Measurements from ENCODE around the gene KIF21B.
"Not testable (repeated sequence)": the region's sequence is repeated elsewhere in the genome, so short reads cannot be mapped to it uniquely, and the experiment has no call there.

The KIF21B gene

DNA sequence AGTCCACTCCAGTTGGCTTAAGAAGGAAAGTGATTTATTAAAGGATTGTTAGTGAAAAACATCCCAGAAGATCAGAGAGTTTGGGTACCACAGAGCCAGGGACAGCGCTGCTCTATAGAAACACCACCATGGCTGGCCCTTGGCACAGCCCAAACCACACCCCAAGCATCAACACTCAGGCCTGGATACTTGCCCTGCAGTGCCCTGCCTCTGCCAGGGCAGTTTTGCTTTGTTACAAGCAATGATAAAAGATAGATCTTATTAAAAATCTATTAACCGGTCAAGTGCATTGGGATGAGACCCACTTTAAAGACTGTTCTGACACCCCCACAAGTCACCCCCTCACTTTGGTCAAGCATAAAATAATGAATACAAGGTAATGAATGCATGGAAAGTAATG is 56.6 kb downstream of the KIF21B start:
- ChIA-PET POLR2A (no interaction called here), CTCF (interaction anchor here (1.0 to 1.5 kb wide), 2 partner anchors 9 to 76 kb away, joined by 3 read pairs; no protein-coding TSS in a partner anchor)
- DNase-seq (ENCODE audit: extremely low spot score), result no peak
- TF ChIP-seq CTCF (IDR thresholded peaks at IDR 0.05; ENCODE audit: control extremely low read depth, extremely low read depth, low read depth, missing control alignments), result no peak

DNA sequence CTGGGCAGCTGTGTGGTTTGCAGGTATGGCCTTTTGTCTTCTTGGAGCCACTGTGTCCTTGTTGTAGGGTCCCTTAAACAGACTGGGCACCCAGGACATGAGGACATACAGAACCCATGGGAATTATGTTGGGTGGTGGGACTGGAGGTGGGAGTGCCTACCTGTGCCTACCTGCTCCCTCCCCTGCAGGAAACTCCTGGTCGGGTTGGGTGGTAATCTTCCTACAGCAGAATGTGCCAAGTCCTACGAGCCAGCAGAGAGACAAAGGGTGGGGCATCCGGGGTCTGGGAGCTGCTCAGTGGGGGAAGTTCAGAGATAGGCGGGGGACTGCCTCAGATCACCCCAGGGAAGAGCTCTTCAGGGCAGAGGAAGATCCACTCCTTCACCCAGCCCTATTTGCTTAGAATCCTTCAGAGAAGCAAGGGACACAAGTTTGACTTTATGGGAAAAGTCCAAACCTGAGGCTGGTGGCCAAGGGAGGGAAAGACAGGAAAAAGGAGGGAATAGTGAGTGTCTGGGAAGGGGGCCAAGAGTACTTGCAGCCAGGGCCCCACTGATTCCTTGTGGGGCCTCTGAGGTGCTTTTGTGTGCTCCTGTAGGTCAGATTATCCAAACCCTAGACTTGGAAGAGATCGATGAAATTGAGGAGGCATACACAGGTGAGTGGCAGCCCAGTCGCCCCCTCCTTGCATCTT is 58.3 kb downstream of the KIF21B start:
- ChIA-PET POLR2A (no interaction called here), CTCF (interaction anchor here (1.5 kb wide), 1 partner anchor 77 kb away, joined by 3 read pairs; no protein-coding TSS in a partner anchor)
- no peak for DNase-seq (ENCODE audit: extremely low spot score)
- TF ChIP-seq CTCF (IDR thresholded peaks at IDR 0.05; ENCODE audit: control extremely low read depth, extremely low read depth, low read depth, missing control alignments), result no peak

- POLR2A ChIA-PET; CTCF ChIA-PET; DNase-seq (ENCODE audit: extremely low spot score): not testable (repeated sequence)
Measured at GRCh38 chr1:200963888-200964287, 59.6 kb downstream of the KIF21B start.

- DNase-seq (ENCODE audit: extremely low spot score), result no peak
- ChIA-PET CTCF (interaction anchor here (1.4 to 4.4 kb wide), 2 partner anchors 9 to 62 kb away, joined by 3 to 33 read pairs; no protein-coding TSS in a partner anchor), POLR2A (no interaction called here)
- TF ChIP-seq CTCF (IDR thresholded peaks at IDR 0.05; ENCODE audit: control extremely low read depth, extremely low read depth, low read depth, missing control alignments), result no peak
Measured at GRCh38 chr1:200963076-200963475, 60.4 kb downstream of the KIF21B start.

GRCh38 chr1:200962631-200963030 is 60.9 kb downstream of the KIF21B start:
- ChIA-PET CTCF (interaction anchor here (1.4 to 4.4 kb wide), 2 partner anchors 9 to 63 kb away, joined by 3 to 33 read pairs; no protein-coding TSS in a partner anchor), POLR2A (no interaction called here)
- DNase-seq (ENCODE audit: extremely low spot score), result no peak
- TF ChIP-seq CTCF (IDR thresholded peaks at IDR 0.05; ENCODE audit: control extremely low read depth, extremely low read depth, low read depth, missing control alignments), result no peak

DNA sequence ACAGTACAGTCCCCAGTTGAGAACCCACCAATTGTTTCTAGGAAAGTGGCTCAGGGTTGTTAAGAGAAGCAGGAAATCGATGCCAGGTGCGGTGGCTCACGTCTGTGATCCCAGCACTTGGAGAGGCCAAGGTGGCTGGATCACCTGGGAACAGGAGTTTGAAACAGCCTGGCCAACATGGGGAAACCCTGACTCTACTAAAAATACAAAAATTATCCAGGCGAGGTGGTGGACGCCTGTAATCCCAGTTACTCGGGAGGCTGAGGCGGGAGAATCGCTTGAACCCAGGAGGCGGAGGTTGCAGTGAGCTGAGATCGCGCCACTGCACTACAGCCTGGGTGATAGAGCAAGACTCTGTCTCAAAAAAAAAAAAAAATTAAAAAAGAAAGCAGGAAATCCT is 61.4 kb downstream of the KIF21B start:
- POLR2A ChIA-PET; DNase-seq (ENCODE audit: extremely low spot score): not testable (repeated sequence)
- CTCF ChIA-PET, result interaction anchor here (1.4 to 4.4 kb wide), 2 partner anchors 10 to 63 kb away, joined by 3 to 33 read pairs; no protein-coding TSS in a partner anchor

DNA sequence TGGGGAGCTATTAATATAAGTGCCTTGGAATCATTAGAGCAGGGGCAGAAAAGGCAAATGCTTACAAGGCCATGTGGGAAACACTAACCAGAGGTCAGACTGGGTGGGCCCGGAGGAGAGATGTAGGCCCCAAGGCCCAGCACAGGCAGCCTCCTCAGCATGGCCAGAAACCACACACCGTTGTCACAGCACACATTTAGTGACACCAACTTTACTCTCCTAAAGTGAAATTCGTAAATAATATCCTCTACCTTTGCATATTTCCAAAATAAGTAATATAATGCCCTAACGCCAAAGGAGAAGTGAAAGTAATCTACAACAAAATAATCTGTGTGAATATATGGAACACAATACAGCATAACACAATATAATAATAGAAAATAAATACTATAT is 62.6 kb downstream of the KIF21B start:
- POLR2A ChIA-PET, result no interaction called here
- DNase-seq (ENCODE audit: extremely low spot score), result no peak
- TF ChIP-seq CTCF (IDR thresholded peaks at IDR 0.05; ENCODE audit: control extremely low read depth, extremely low read depth, low read depth, missing control alignments), result no peak
- CTCF ChIA-PET, result interaction anchor here (1.1 to 4.4 kb wide), 4 partner anchors 8 to 264 kb away, joined by 3 to 33 read pairs (median 4); no protein-coding TSS in a partner anchor

Data from GM10248 (cell line).